ENCODE results near the gene RNU7-1.
A peak's percentile ranks its signal among the peaks of the same experiment; 100 is the strongest.

The RNU7-1 gene

DNA sequence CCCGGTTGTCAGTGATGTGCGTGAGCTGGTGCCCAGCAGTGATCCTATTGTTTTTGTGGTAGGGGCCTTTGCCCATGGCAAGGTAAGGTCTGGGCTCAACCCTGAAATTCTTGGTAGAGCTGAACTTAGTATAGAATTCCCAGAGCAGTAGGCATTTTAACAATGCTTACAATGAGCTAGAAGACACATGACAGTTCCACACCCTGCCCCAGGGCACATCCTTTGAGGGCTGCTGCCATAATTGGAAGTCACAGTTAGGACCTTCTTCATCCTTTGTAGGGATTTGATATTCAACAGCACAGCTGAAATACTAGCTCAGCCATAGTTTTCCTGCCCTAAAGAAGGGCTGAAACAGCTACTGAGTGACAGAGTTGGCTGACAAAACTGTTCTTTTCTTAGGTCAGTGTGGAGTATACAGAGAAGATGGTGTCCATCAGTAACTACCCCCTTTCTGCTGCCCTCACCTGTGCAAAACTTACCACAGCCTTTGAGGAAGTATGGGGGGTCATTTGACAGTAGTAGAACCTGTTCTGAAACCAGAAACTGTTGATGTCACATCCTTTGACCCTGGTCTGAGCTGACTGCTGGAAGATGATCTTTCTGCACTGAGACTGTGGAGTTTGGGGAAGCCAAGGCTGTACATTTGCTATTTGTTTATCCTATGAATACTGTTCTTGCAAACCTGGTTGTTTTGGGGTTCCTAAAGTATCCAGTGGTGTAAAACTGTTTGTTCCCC, 31.8 kb downstream of the RNU7-1 start:
- no peak overlapping the region for H3K27ac ChIP-seq
- TF ChIP-seq ZFX (IDR thresholded peaks at IDR 0.05), result no peak
- TF ChIP-seq, protein P1, sequence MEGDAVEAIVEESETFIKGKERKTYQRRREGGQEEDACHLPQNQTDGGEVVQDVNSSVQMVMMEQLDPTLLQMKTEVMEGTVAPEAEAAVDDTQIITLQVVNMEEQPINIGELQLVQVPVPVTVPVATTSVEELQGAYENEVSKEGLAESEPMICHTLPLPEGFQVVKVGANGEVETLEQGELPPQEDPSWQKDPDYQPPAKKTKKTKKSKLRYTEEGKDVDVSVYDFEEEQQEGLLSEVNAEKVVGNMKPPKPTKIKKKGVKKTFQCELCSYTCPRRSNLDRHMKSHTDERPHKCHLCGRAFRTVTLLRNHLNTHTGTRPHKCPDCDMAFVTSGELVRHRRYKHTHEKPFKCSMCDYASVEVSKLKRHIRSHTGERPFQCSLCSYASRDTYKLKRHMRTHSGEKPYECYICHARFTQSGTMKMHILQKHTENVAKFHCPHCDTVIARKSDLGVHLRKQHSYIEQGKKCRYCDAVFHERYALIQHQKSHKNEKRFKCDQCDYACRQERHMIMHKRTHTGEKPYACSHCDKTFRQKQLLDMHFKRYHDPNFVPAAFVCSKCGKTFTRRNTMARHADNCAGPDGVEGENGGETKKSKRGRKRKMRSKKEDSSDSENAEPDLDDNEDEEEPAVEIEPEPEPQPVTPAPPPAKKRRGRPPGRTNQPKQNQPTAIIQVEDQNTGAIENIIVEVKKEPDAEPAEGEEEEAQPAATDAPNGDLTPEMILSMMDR (conservative IDR thresholded peaks at IDR 0.05), result no peak

DNA sequence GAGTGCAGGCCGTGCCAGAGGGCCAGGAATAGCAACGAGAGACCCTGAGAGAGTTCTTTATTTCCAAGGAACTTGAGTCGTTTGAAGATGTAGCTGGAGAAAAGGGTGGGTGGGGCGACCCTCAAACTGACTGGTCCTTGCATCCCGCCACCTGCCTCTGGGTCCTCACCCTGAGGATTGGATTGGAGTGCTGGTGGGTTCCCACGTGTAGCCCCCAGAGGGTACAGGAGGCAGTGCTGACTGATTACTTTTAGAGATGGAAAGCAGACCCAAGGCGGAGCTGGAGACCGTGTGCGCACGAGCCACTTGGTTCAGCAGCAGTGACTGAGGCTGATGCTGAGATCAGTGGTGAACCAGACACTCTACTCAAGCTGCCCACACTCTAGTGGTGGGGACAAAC, 34.0 kb downstream of the RNU7-1 start:
- no peak for TF ChIP-seq ZFX (IDR thresholded peaks at IDR 0.05)
- TF ChIP-seq, protein P1 (conservative IDR thresholded peaks at IDR 0.05), result no peak
- H3K27ac ChIP-seq, result no peak overlapping the region

DNA sequence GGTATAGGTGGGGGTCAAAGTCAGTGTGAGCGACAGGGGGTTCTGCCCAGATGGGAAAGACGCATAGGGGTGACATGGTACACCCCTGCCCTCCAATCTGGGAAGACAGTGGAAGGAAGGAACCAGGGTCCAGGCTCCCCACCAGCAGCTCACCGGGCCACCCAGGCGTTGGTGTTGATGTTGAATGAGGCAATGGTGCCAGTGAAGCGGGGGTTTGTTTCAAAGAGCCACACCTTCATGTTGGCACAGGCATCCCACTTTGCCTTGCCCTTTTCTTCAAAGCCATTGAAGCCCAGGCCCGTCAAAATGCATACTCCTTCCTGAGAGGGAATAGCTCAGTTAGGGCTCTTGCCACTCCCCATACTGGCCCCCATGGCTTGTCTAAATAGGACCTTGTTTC, 34.6 kb downstream of the RNU7-1 start:
- TF ChIP-seq ZFX (IDR thresholded peaks at IDR 0.05), result no peak
- TF ChIP-seq, protein P1 (conservative IDR thresholded peaks at IDR 0.05), result no peak
- peak overlapping the region; percentile 4; the same call in 1 of the 2 replicates for H3K27ac ChIP-seq

DNA sequence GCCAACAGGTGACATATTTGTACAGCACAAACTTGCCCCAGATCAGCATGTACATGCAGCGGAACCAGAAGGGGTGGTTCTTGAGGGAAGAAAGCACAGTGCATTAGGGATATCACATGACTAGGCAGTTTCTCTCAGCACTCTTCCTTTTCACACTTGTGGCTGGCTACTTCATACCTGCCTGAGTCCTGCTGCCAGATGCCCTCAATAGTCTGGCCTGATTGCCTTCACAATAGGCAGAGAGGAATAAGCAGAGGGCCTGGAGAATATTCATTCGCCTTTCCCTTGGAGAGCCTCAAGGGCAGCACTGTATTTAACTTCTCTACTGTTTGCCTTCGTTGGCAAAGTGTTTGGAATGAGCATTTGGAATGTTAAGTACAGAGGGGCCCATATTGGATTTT, 35.0 kb downstream of the RNU7-1 start:
- TF ChIP-seq, protein P1 (conservative IDR thresholded peaks at IDR 0.05), result no peak
- TF ChIP-seq ZFX (IDR thresholded peaks at IDR 0.05), result no peak
- H3K27ac ChIP-seq, result peak overlapping the region; percentile 4; the same call in 1 of the 2 replicates

DNA sequence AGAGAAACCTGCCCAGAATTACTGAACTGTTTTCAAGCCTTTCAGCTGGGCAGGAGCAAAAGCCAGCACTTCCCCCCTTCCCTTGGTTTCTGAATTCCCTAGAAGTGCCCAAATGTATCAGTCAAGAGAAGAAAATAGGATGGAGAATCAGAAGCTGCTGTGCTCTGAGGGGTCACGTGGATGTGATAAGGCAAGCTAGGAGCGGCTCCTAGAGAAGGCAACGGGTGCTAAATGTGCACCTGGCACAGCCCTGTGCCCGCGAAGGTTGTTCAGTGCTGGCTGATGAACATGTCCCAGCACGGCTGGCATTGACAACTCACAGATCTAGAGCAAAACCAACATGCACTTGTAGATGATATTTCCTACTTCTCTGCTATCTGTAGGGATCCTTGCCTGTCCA, 35.4 kb downstream of the RNU7-1 start:
- TF ChIP-seq, protein P1 (conservative IDR thresholded peaks at IDR 0.05), result no peak
- TF ChIP-seq ZFX (IDR thresholded peaks at IDR 0.05), result no peak
- peak overlapping the region; percentile 4; the same call in 1 of the 2 replicates for H3K27ac ChIP-seq

DNA sequence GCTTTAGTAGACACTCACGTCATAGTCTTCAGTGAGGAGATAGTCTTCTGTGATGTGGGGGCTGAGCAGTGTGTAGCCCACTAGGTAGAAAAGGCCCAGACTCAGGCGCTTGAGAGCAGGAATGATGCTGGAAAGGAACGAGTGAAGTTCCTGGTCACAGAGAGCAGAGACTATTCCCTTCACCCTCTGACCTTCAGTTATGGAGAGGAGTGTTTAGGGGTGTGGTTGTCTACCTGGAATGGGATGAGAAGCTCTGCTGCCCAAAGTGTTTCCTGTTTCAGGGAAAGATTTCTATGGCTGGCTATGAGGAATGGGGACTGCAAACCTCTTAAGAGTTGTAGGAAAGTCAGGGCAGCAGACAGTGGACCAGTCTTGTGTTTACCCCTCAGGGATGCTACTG, 35.8 kb downstream of the RNU7-1 start:
- peak overlapping the region; percentile 4; the same call in 1 of the 2 replicates for H3K27ac ChIP-seq
- TF ChIP-seq, protein P1 (conservative IDR thresholded peaks at IDR 0.05), result no peak
- no peak for TF ChIP-seq ZFX (IDR thresholded peaks at IDR 0.05)

DNA sequence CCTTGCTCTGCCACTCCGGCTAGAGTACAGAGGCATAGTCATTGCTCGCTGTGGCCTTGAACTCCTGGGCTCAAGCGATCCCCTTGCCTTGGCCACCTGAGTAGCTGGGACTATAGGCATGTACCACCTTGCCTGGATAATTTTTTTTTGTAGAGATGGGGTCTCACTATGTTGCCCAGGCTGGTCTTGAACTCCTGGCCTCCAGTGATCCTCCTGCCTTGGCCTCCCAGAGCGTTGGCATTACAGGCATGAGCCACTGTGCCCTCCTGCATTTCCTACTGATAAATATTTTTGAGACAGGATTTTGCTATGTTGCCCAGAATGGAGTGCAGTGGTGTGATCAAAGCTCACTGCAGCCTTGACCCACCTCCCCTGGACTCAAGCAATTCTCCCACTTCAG, 36.5 kb downstream of the RNU7-1 start:
- H3K27ac ChIP-seq, result no peak overlapping the region
- TF ChIP-seq, protein P1 (conservative IDR thresholded peaks at IDR 0.05), result no peak
- TF ChIP-seq ZFX (IDR thresholded peaks at IDR 0.05), result no peak
